HCT116 (cell line): ENCODE data around the gene PSTPIP1. TPM values are rescaled to one million over a fixed set of nuclear protein-coding genes. Genes with fewer than 3 reads are reported as not detected.

ENCODE experiments used
- ATAC-seq: fragments of 200-7000 bp; cut with Tn5 transposase; 2 replicates; pipeline ENCODE4 v1.9.1; 2020; ENCODE audit warnings: mild to moderate bottlenecking, moderate library complexity
- BruUV-seq: library from RNA; stranded (reverse); fragments of 400-500 nt; replicated peaks from 2 replicates; lab custom pipeline; 2021; lab: Mats Ljungman, UMichigan
- CTCF ChIA-PET: fragments of 300-600 bp; sonication (Branson Sonifier 250); formaldehyde crosslinking; loops from one replicate; lab custom pipeline; 2021; ENCODE audit warnings: antibody characterized with exemption; lab: Charles Lee
- POLR2A ChIA-PET: fragments of 300-600, 350-600 bp; sonication (Branson Sonifier 250); formaldehyde crosslinking; loops from one replicate; lab custom pipeline; 2021; ENCODE audit warnings: antibody characterized with exemption; lab: Charles Lee
- RAD21 ChIA-PET, 2 experiments: fragments of 300-600 bp; sonication (Branson Sonifier 250); formaldehyde crosslinking; loops; one replicate each; lab custom pipeline; 2023; ENCODE audit warnings: low total read pairs in 2 of 2; ENCODE audit not compliant: uncharacterized antibody in 2 of 2, unreplicated experiment in 2 of 2, low non-redundant PET in 1 of 2; lab: Charles Lee
- DNase-seq: peaks from one replicate; pipeline ENCODE4 v3.0.0-alpha.2; 2010; ENCODE audit warnings: low read depth, low spot score
- H2AFZ ChIP-seq: fragments of 200-600 bp; shearing (Covaris generic), sonication (generic); 2 replicates; pipeline ENCODE4 v1.6.1; 2017; ENCODE audit warnings: low read depth, mixed run types, mixed read lengths, antibody characterized with exemption, low read length; ENCODE audit not compliant: poor library complexity, severe bottlenecking
- H3K27ac ChIP-seq: 2 replicates; pipeline ENCODE4 v1.5.1; 2012; ENCODE audit warnings: low read depth, low read length
- H3K27me3 ChIP-seq: fragments of 200-600 bp; sonication (generic); 2 replicates; pipeline ENCODE4 v1.6.1; 2016; ENCODE audit warnings: mixed run types, low read length, mixed read lengths; ENCODE audit not compliant: insufficient read depth
- H3K36me3 ChIP-seq, 2 experiments: fragments of 200-500 bp in 1 of 2; fragments of 200-600 bp in 1 of 2; sonication (Bioruptor generic) in 1 of 2; sonication (generic) in 1 of 2; 2 replicates each; pipeline versions ENCODE4 v1.5.1 to v1.6.1; 2014 to 2016; ENCODE audit warnings: low read length in 2 of 2, inconsistent platforms in 1 of 2, mixed read lengths in 1 of 2, mixed run types in 1 of 2; ENCODE audit not compliant: insufficient read depth in 2 of 2, control insufficient read depth in 1 of 2
- H3K4me1 ChIP-seq, 2 experiments: fragments of 200-600 bp in 1 of 2; sonication (generic) in 1 of 2; 2 replicates each; pipeline versions ENCODE4 v1.5.1 to v1.6.1; 2012 to 2017; ENCODE audit warnings: low read length in 2 of 2, inconsistent platforms in 1 of 2, mild to moderate bottlenecking in 1 of 2, mixed read lengths in 1 of 2, mixed run types in 1 of 2, moderate library complexity in 1 of 2; ENCODE audit not compliant: insufficient read depth in 2 of 2, control insufficient read depth in 1 of 2
- H3K4me2 ChIP-seq: fragments of 200-600 bp; sonication (generic); 2 replicates; pipeline ENCODE4 v1.6.1; 2017; ENCODE audit warnings: mixed run types, low read length, mixed read lengths
- H3K4me3 ChIP-seq, 2 experiments: fragments of 200-600 bp in 1 of 2; sonication (generic) in 1 of 2; replicated peaks in 1 of 2; 2 replicates each; pipeline ENCODE4 v1.5.1; 2011 to 2016; ENCODE audit warnings: low read length in 2 of 2, control low read depth in 1 of 2, low read depth in 1 of 2, mild to moderate bottlenecking in 1 of 2, mixed read lengths in 1 of 2, mixed run types in 1 of 2
- H3K79me2 ChIP-seq: fragments of 200-600 bp; sonication (generic); 2 replicates; pipeline ENCODE4 v1.6.1; 2017; ENCODE audit warnings: mild to moderate bottlenecking, mixed run types, low read length, moderate library complexity, mixed read lengths; ENCODE audit not compliant: insufficient read depth
- H3K9ac ChIP-seq: fragments of 200-600 bp; sonication (generic); 2 replicates; pipeline ENCODE4 v1.6.1; 2016; ENCODE audit warnings: low read length, mixed read lengths
- H3K9me2 ChIP-seq: fragments of 200-600 bp; sonication (generic), shearing (Covaris generic); 2 replicates; pipeline ENCODE4 v1.6.1; 2017; ENCODE audit warnings: mixed run types, mild to moderate bottlenecking, moderate library complexity; ENCODE audit not compliant: insufficient read depth
- H3K9me3 ChIP-seq, 2 experiments: fragments of 200-500 bp in 1 of 2; fragments of 200-600 bp in 1 of 2; sonication (Bioruptor generic) in 1 of 2; sonication (generic) in 1 of 2; 2 replicates each; pipeline ENCODE4 v1.6.1; 2014 to 2017; ENCODE audit warnings: low read length in 2 of 2, mixed read lengths in 2 of 2, inconsistent platforms in 1 of 2, low read depth in 1 of 2, mild to moderate bottlenecking in 1 of 2, mixed run types in 1 of 2, moderate library complexity in 1 of 2; ENCODE audit not compliant: control insufficient read depth in 1 of 2, insufficient read depth in 1 of 2
- H4K20me1 ChIP-seq: fragments of 200-600 bp; sonication (generic), shearing (Covaris generic); 2 replicates; pipeline ENCODE4 v1.6.1; 2017; ENCODE audit warnings: mixed run types, mild to moderate bottlenecking, moderate library complexity; ENCODE audit not compliant: insufficient read depth
- CEBPB ChIP-seq: IDR thresholded peaks from 2 replicates; pipeline ENCODE4 v1.6.1; 2012; ENCODE audit warnings: low read depth
- EZH2phosphoT487 ChIP-seq: fragments of 200-600 bp; IDR thresholded peaks from 2 replicates; pipeline ENCODE4 v1.6.1; 2018; ENCODE audit warnings: antibody characterized with exemption, borderline replicate concordance
- JUND ChIP-seq: IDR thresholded peaks from 2 replicates; pipeline ENCODE4 v1.6.1; 2012
- POLR2A ChIP-seq: IDR thresholded peaks from 2 replicates; pipeline ENCODE4 v1.7.0; 2011; ENCODE audit warnings: borderline replicate concordance; ENCODE audit not compliant: insufficient read depth, insufficient read length; ENCODE audit errors: extremely low read depth
- RAD21 ChIP-seq: IDR thresholded peaks from 2 replicates; pipeline ENCODE4 v1.6.1; 2012; ENCODE audit warnings: low read depth, mild to moderate bottlenecking
- SIN3A ChIP-seq: IDR thresholded peaks from 2 replicates; pipeline ENCODE4 v1.6.1; 2012; ENCODE audit warnings: low read depth
- SP1 ChIP-seq: IDR thresholded peaks from 2 replicates; pipeline ENCODE4 v1.6.1; 2012; ENCODE audit warnings: low read depth
- YY1 ChIP-seq: IDR thresholded peaks from 2 replicates; pipeline ENCODE4 v1.6.1; 2011; ENCODE audit warnings: low read length, low read depth, moderate library complexity, mild to moderate bottlenecking; ENCODE audit not compliant: insufficient replicate concordance; ENCODE audit errors: extremely low read depth
- ZFX ChIP-seq: fragments of 450-650 bp; IDR thresholded peaks from 2 replicates; pipeline ENCODE4 v1.6.1; 2017
- intact Hi-C: fragments of 100-400 bp; cut with micrococcal nuclease; formaldehyde crosslinking; loops from 2 replicates; pipeline ENCODE4 v1.10.0; 2022
- total RNA-seq: library from RNA; stranded (reverse); gene quantifications from one replicate; pipeline ENCODE4 v1.2.1, GENCODE V29; 2021; ENCODE audit not compliant: unreplicated experiment
- TF ChIP-seq, protein P1 (sequence below): IDR thresholded peaks from 2 replicates; pipeline ENCODE4 v1.6.1; 2012

Gene PSTPIP1
- total RNA-seq, 1 experiment from 2014 or later = 0.79 TPM

DNA sequence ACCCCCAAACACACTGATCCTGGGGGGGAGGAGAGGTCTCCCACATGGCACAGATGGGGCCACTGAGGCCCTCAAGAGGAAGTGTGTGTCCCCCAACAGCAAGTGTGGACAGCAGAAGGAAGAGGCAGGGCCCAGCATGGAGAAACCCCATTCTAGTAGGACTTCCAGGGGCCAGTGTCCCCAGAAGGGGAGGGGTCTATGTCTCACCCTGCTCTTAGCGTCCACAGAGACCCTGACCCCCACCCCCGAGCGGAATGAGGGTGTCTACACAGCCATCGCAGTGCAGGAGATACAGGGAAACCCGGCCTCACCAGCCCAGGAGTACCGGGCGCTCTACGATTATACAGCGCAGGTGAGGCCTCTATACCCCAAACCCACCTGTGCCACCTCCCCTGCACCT, 40.7 kb downstream of the PSTPIP1 start (continued):
- TF ChIP-seq CEBPB (no peak), JUND (no peak), EZH2phosphoT487 (no peak)
- TF ChIP-seq, all 23 proteins: peak for 0

DNA sequence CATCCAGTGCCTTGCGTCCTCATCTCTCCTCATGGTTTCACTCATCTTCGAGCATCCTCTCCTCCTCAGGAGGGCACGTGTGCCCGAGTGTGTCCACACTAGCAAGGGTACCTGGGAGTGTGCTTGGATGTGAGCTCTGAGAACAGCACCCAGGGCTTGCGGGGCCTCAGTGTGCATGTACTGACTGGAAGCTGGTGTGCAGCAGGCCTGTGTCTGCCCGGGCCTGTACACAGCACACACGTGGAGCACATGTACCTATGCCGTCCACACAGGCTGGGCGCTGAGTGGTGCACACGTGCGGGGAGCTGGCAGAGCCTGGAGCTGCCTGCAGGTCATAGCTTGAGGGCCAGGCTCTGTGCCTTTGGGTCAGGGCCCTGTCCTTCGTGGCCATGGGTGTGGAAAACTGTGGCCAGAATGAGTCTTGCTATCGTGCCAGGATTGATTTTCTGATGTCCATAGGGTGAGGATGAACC, 41.1 kb downstream of the PSTPIP1 start:
- H4K20me1 ChIP-seq = no peaks in the 10 kb centered on the region
- ChIA-PET POLR2A (no interaction called here), RAD21 (no interaction called here), CTCF (interaction anchor here (1.4 kb wide), 1 partner anchor 12 kb away, joined by 3 read pairs; no protein-coding TSS in a partner anchor)
- BruUV-seq = no TSS peak
- intact Hi-C loops = no loop called here
- no peaks in the 10 kb centered on the region for H3K4me1 ChIP-seq
- no peak overlapping the region for H3K4me3 ChIP-seq
- no peak for DNase-seq
- no peaks in the 10 kb centered on the region for H3K79me2 ChIP-seq
- H3K27me3 ChIP-seq = no peaks in the 10 kb centered on the region
- ATAC-seq = no peak
- H2AFZ ChIP-seq = no peak overlapping the region
- H3K4me2 ChIP-seq = no peak overlapping the region
- no peak overlapping the region; the same call in 1 of the 2 replicates for H3K27ac ChIP-seq
- H3K9me3 ChIP-seq = no peaks in the 10 kb centered on the region; a peak in 1 of 4 replicates
- H3K9ac ChIP-seq = no peak overlapping the region
- no peaks in the 10 kb centered on the region for H3K9me2 ChIP-seq
- H3K36me3 ChIP-seq = no peaks in the 10 kb centered on the region
- TF ChIP-seq YY1 (no peak), SIN3A (no peak), JUND (no peak), RAD21 (no peak), POLR2A (no peak), SP1 (no peak), CEBPB (no peak), ZFX (no peak)
- TF ChIP-seq, protein P1, sequence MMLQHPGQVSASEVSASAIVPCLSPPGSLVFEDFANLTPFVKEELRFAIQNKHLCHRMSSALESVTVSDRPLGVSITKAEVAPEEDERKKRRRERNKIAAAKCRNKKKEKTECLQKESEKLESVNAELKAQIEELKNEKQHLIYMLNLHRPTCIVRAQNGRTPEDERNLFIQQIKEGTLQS = no peak
- TF ChIP-seq, all 23 proteins: peak for 0
